Activated CD4-positive, alpha-beta memory T cell treated with anti-CD3 and anti-CD28 coated beads for 36 hours (primary cell): ENCODE data around the gene BTLA. TPM values are rescaled to one million over a fixed set of nuclear protein-coding genes. Genes with fewer than 3 reads are reported as not detected.
"Not testable (repeated sequence)": the region's sequence is repeated elsewhere in the genome, so short reads cannot be mapped to it uniquely, and the experiment has no call there.

Experiments
- CTCF ChIA-PET: fragments of 350-600 bp; sonication (Branson Sonifier 250); formaldehyde crosslinking; loops from one replicate; lab custom pipeline; 2021; ENCODE audit warnings: antibody characterized with exemption, inconsistent platforms; lab: Charles Lee
- POLR2A ChIA-PET: fragments of 350-600 bp; sonication (Branson Sonifier 250); formaldehyde crosslinking; loops from one replicate; lab custom pipeline; 2021; ENCODE audit warnings: antibody characterized with exemption; lab: Charles Lee
- DNase-seq: peaks from one replicate; pipeline ENCODE4 v3.0.0-alpha.2; 2020
- H3K27ac Mint-ChIP-seq: one replicate; pipeline ENCODE4 v1.8.0; 2021; ENCODE audit warnings: mixed read lengths
- H3K27me3 Mint-ChIP-seq: one replicate; pipeline ENCODE4 v1.8.0; 2021; ENCODE audit warnings: mixed read lengths
- H3K36me3 Mint-ChIP-seq: one replicate; pipeline ENCODE4 v1.8.0; 2021; ENCODE audit warnings: mixed read lengths
- H3K4me1 Mint-ChIP-seq: one replicate; pipeline ENCODE4 v1.8.0; 2021; ENCODE audit warnings: low read depth, mixed read lengths
- H3K4me3 Mint-ChIP-seq: one replicate; pipeline ENCODE4 v1.8.0; 2021; ENCODE audit warnings: mild to moderate bottlenecking, mixed read lengths
- H3K9me3 Mint-ChIP-seq: one replicate; pipeline ENCODE4 v1.8.0; 2021; ENCODE audit warnings: mixed read lengths
- intact Hi-C: fragments of 100-400 bp; cut with micrococcal nuclease; formaldehyde crosslinking; loops from one replicate; pipeline ENCODE4 v1.15.1; 2023
- total RNA-seq, 2 experiments: library from RNA; stranded (reverse); gene quantifications; one replicate each; pipeline ENCODE4 v1.2.3, GENCODE V29; 2021

BTLA gene
- total RNA-seq, 2 experiments from 2014 or later, result 17.3 to 18.7 TPM

DNA sequence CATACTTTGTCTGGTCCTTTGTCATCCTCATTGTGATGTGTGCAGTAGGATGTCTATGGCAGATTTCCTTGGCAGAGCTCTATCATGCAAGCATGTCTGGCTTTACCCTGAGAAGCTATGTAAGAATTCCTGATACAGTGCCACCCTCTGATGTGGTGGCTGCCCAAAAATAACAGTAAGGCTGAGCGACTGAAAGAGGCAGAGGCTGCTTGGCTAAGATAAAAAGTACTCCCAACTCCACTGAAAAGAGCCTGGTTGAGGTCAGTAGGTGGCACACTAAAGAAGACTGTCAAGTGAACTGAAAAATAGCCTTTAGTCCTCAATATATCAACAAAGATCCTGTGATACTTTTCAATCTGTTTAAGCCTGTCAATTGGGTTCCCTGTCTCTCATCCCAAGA, 31.7 kb downstream of the BTLA start:
- Mint-ChIP-seq H3K4me3 (no peak overlapping the region), H3K36me3 (peaks cover 15% of the 10 kb centered on the region)
- CTCF ChIA-PET, result interaction anchor here (1.2 kb wide), 1 partner anchor 52 kb away, joined by 3 read pairs; no protein-coding TSS in a partner anchor

DNA sequence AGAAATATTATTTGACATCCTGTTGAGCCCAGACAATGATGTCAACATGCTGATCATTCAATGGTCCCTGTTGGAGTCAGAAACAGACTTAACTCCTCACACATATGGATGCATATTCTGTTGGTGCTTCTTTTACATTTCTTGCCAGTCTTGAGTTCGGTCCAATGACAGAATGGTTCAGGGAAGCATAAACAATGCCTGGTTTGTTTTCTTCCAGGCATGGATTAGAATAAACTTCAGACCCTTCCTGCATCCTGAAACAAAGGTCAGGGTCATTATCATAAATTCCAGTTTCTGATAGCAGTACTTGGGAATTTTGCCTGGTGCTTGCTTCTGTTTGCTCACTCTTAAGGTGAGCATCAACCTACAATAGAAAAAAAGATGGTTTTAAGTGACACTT, 33.3 kb downstream of the BTLA start:
- intact Hi-C loops, result no loop called here
- Mint-ChIP-seq H3K4me3 (no peak overlapping the region), H3K27ac (peak overlapping the region; percentile 36), H3K4me1 (peaks cover 83% of the 10 kb centered on the region), H3K27me3 (no peaks in the 10 kb centered on the region), H3K9me3 (peaks cover 5% of the 10 kb centered on the region), H3K36me3 (peaks cover 17% of the 10 kb centered on the region)
- no peak for DNase-seq
- POLR2A ChIA-PET, result interaction anchor here (0.6 kb wide), 1 partner anchor 1805 kb away, joined by 4 read pairs; no protein-coding TSS in a partner anchor
- CTCF ChIA-PET, result interaction anchor here (0.6 to 2.1 kb wide), 3 partner anchors 18 to 515 kb away, joined by 3 to 6 read pairs (median 3); partner anchors contain the start of gene SLC9C1

More for the DNA sequence above, 31.7 kb downstream of the BTLA start:
- peaks cover 5% of the 10 kb centered on the region for H3K9me3 Mint-ChIP-seq
- DNase-seq, result no peak
- intact Hi-C loops, result no loop called here
- no peak overlapping the region for H3K27ac Mint-ChIP-seq
- H3K27me3 Mint-ChIP-seq, result no peaks in the 10 kb centered on the region
- H3K4me1 Mint-ChIP-seq, result peaks cover 84% of the 10 kb centered on the region
- POLR2A ChIA-PET, result no interaction called here

DNA sequence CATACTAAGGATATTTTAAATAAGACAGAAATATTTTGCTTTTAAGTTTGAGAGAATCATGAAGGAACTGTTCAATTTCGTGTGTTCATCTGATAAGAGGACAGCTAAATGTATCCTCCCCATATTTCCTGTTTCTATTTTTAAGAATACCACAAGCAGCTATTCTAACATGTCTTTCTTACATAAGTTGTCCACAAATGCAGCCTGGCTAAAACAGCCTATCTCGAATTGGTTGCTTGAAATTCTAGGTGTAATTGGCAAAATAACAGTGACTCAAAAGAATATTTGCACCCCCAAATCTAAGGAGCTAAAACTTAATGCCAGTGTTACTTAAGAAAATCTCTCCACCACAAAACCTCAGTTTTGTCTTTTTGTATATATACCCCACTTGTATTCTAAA, 35.0 kb downstream of the BTLA start:
- CTCF ChIA-PET, result interaction anchor here (0.6 to 2.1 kb wide), 2 partner anchors 27 to 171 kb away, joined by 3 to 6 read pairs; partner anchors contain the start of gene SLC9C1
- Mint-ChIP-seq H3K4me1 (peaks cover 84% of the 10 kb centered on the region), H3K4me3 (no peak overlapping the region), H3K27me3 (no peaks in the 10 kb centered on the region), H3K36me3 (peaks cover 17% of the 10 kb centered on the region), H3K9me3 (peaks cover 5% of the 10 kb centered on the region), H3K27ac (peak overlapping the region; percentile 31)
- POLR2A ChIA-PET, result no interaction called here
- no peak for DNase-seq
- intact Hi-C loops, result loop anchor here (5.0 kb wide), 1 partner anchor 213 kb away; no protein-coding TSS in a partner anchor

DNA sequence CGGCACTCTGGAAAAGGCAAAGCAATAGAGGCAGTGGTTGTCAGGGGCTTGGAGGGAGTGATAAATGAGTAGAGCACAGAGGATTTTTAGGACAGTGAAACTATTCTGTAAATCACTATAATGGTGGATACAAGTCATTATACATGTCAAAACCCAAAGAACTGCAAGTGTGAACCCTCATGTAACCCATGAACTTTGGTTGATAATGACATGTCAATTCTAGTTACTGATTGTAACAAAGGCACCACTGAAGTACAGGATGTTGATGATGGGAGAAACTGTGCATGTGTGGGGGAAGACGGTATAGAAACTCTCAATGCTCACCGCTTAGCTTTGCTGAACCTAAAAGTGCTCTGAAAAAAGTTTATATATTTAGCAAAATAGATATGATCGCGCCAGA, 36.0 kb downstream of the BTLA start:
- peaks cover 77% of the 10 kb centered on the region for H3K4me1 Mint-ChIP-seq
- POLR2A ChIA-PET, result no interaction called here

DNA sequence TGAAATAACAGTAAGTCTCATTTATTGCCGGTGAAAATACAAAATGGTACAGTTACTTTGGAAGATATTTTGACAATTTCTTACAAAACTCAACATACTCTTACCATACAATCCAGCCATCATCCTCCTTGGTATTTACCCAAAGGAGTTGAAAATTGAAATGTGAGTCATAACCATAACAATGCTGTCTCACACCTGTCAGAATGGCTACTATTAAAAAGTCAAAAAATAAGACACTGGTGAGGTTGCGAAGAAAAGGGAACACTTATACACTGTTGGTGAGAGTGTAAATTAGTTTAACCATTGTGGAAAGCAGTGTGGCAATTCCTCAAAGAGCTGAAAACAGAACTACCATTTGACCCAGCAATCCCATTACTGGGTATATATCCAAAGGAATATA, 37.5 kb downstream of the BTLA start:
- H3K27me3 Mint-ChIP-seq, H3K27ac Mint-ChIP-seq, DNase-seq, H3K4me3 Mint-ChIP-seq, H3K9me3 Mint-ChIP-seq, CTCF ChIA-PET, POLR2A ChIA-PET: not testable (repeated sequence)
- H3K4me1 Mint-ChIP-seq, result peaks cover 68% of the 10 kb centered on the region
- intact Hi-C loops, result loop anchor here (2.0 to 5.0 kb wide), 2 partner anchors 25 to 216 kb away; no protein-coding TSS in a partner anchor
- H3K36me3 Mint-ChIP-seq, result peaks cover 16% of the 10 kb centered on the region

More for the DNA sequence above, 36.0 kb downstream of the BTLA start:
- peaks cover 5% of the 10 kb centered on the region for H3K9me3 Mint-ChIP-seq
- peak; percentile 30 for DNase-seq
- H3K27me3 Mint-ChIP-seq, result no peaks in the 10 kb centered on the region
- intact Hi-C loops, result loop anchor here (1.0 to 5.0 kb wide), 4 partner anchors 26 to 214 kb away; no protein-coding TSS in a partner anchor
- H3K36me3 Mint-ChIP-seq, result peaks cover 16% of the 10 kb centered on the region
- H3K4me3 Mint-ChIP-seq, result peak overlapping the region; percentile 8
- CTCF ChIA-PET, result no interaction called here
- peak overlapping the region; percentile 79 for H3K27ac Mint-ChIP-seq

DNA sequence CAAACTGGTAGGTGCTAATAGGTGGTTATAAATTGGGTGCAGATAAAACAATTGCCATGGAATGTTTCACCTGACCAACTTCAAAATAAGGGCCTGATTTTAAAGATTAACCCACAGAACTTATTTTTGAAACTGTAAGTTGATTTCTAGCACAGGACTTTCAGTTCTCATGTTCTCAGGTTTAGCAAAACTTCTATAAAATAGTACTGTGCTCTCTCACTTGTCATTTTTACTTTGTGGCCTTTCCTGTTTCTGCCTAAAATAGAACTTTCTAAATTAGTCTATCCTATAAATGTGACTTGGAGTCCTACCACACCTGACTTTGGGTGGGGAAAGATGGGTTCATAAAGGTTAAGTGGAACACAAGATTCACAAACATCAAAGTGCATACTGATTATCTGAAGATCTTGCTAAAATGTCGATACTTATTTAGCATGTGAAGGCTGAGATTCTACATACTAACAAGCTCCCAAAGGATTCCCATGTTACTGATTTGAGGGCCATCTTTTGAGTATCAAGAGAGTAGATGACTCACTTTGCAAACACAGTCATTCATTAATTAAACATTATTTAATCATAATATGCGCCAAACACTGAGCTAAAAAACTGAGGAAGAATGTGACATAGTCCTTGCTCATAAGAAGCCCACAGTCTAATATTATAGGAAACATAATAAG, 38.6 kb downstream of the BTLA start:
- intact Hi-C loops, result loop anchor here (5.0 kb wide), 1 partner anchor 217 kb away; no protein-coding TSS in a partner anchor
- no peak for DNase-seq
- Mint-ChIP-seq H3K27ac (peak overlapping the region; percentile 68), H3K9me3 (peaks cover 5% of the 10 kb centered on the region), H3K27me3 (no peaks in the 10 kb centered on the region), H3K4me1 (peaks cover 59% of the 10 kb centered on the region), H3K4me3 (no peak overlapping the region), H3K36me3 (peaks cover 11% of the 10 kb centered on the region)
- ChIA-PET CTCF (interaction anchor here (0.6 to 2.2 kb wide), 6 partner anchors 24 to 167 kb away, joined by 3 to 8 read pairs (median 3); partner anchors contain the start of genes CD200 and SLC9C1), POLR2A (no interaction called here)

DNA sequence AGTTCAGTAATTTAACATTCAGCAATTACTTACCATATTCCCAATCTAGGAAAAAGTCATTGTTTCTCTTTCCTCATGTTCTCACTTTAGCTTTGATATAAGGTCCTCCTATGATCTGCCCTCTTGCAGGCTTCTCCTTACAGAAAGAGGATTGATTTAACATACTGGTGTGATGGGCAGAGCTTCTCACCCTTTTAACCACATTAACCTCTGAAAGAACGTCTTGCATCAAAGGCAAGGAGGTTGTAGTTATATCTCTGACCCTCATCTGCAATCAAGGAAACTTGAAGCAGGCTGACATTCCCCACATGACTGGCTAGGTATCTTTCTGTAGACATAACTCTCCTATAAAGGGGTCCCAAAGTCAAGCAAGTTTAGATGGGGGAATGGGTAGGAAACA, 39.5 kb downstream of the BTLA start:
- Mint-ChIP-seq H3K4me1 (peaks cover 49% of the 10 kb centered on the region), H3K9me3 (peaks cover 5% of the 10 kb centered on the region), H3K36me3 (peaks cover 10% of the 10 kb centered on the region), H3K4me3 (no peak overlapping the region), H3K27ac (peak overlapping the region; percentile 68), H3K27me3 (no peaks in the 10 kb centered on the region)
- POLR2A ChIA-PET, result no interaction called here
- CTCF ChIA-PET, result interaction anchor here (1.4 to 2.2 kb wide), 2 partner anchors 39 to 126 kb away, joined by 3 to 8 read pairs; partner anchors contain the start of gene CD200
- intact Hi-C loops, result loop anchor here (5.0 kb wide), 1 partner anchor 218 kb away; no protein-coding TSS in a partner anchor
- no peak for DNase-seq

DNA sequence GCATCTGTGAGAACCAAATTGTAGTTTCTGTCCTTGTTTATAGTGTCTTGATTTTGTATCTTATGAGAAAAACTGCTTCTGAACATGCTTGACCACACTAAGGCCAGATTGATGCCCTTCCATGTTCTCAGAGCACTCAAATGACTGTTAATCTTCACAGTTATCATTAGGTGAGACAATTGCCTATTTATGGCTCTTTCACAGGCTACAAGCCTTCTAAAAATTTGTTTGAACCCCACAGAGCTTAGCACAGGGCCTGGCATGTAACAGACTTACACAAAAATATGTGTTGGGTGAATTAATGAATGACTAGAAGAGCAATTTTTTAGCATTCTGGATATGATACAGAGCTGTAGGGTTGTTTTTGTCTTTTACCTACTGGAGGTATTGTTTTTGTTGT, 43.1 kb downstream of the BTLA start:
- intact Hi-C loops, result no loop called here
- peaks cover 19% of the 10 kb centered on the region for H3K4me1 Mint-ChIP-seq
- H3K9me3 Mint-ChIP-seq, result no peaks in the 10 kb centered on the region
- H3K4me3 Mint-ChIP-seq, result no peak overlapping the region
- ChIA-PET CTCF (interaction anchor here (1.2 to 1.7 kb wide), 2 partner anchors 19 to 162 kb away, joined by 3 to 7 read pairs; partner anchors contain the start of gene SLC9C1), POLR2A (no interaction called here)
- H3K27ac Mint-ChIP-seq, result no peak overlapping the region
- no peak for DNase-seq
- H3K36me3 Mint-ChIP-seq, result peaks cover 2% of the 10 kb centered on the region
- H3K27me3 Mint-ChIP-seq, result no peaks in the 10 kb centered on the region

DNA sequence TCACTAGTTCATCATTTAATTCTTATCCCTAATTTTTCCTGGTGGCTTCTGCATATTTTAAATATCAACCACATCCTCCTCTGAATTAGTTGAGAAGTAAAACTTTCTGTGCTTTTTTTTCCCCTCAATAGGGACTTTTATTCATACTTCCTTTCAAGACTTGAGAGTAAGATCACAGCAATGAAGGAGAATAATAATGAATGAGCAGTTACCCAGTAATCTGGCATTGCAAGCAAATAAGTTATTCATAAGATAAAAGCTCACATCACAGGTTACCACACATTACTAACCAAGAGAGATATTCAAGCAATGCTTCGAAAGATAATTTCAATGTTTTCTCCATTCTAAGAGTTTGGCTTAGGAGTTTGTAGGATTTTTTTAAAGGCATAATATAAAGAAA, 50.3 kb downstream of the BTLA start:
- Mint-ChIP-seq H3K9me3 (no peaks in the 10 kb centered on the region), H3K27ac (no peak overlapping the region), H3K4me1 (peaks cover 7% of the 10 kb centered on the region), H3K36me3 (no peaks in the 10 kb centered on the region), H3K4me3 (no peak overlapping the region), H3K27me3 (no peaks in the 10 kb centered on the region)
- POLR2A ChIA-PET, result interaction anchor here (0.6 kb wide), 1 partner anchor 103 kb away, joined by 3 read pairs; no protein-coding TSS in a partner anchor
- intact Hi-C loops, result no loop called here
- DNase-seq, result no peak
- CTCF ChIA-PET, result no interaction called here

DNA sequence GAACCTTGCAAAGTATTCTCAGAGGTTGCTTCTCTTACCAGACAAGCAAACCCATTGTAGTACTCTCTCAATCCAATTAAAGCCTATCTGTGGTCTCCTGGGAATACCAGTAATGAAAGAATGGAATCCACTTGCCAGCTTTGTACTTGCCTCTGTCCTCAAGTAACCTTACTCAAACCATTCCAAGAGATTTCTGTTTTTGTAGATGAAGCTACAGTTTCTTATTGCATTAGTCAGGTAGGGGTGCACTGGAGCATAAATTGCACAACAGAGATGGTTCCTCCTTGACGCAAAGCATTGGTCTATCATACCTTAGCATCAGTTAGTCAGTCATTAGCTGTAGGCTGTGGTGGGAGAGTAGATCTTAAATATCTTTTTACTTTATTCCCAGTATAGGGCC, 52.9 kb downstream of the BTLA start:
- Mint-ChIP-seq H3K4me1 (peaks cover 7% of the 10 kb centered on the region), H3K36me3 (no peaks in the 10 kb centered on the region), H3K27me3 (no peaks in the 10 kb centered on the region), H3K4me3 (no peak overlapping the region), H3K27ac (no peak overlapping the region), H3K9me3 (no peaks in the 10 kb centered on the region)
- no peak for DNase-seq
- POLR2A ChIA-PET, result no interaction called here
- CTCF ChIA-PET, result interaction anchor here (1.7 kb wide), 1 partner anchor 9 kb away, joined by 7 read pairs; no protein-coding TSS in a partner anchor
- intact Hi-C loops, result no loop called here

DNA sequence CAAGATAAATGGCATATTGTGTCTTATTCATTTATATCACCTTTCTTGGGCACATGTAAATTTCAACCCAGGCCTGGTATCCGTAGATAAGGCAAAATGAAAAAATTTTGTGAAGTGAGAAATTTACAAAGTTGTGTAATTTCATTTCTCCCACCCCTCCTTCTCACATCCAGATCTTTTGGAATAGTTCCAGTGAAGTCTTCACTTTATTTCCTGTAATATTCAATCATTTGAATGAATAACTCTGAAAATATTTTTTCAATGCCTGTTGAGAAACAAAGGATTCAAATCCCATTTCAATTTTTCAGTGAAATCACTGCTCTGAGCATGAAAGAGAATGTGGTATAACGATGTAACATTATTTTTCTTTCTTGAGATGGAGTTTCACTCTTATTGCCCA, 53.4 kb downstream of the BTLA start:
- no peaks in the 10 kb centered on the region for H3K9me3 Mint-ChIP-seq

More for the DNA sequence above, 53.4 kb downstream of the BTLA start:
- Mint-ChIP-seq H3K4me1 (peaks cover 7% of the 10 kb centered on the region), H3K27me3 (no peaks in the 10 kb centered on the region), H3K36me3 (no peaks in the 10 kb centered on the region), H3K27ac (no peak overlapping the region), H3K4me3 (no peak overlapping the region)
- no peak for DNase-seq
- intact Hi-C loops, result no loop called here
- POLR2A ChIA-PET, result no interaction called here
- CTCF ChIA-PET, result interaction anchor here (1.0 to 1.7 kb wide), 3 partner anchors 9 to 152 kb away, joined by 3 to 7 read pairs (median 5); no protein-coding TSS in a partner anchor
